Muscle layer of colon (tissue), 2 donors: ENCODE results near the gene MMRN1.

Source experiments
- H3K27ac ChIP-seq: one replicate; pipeline ENCODE4 v1.7.0; 2013; ENCODE audit warnings: low read depth, mild to moderate bottlenecking, low read length, moderate library complexity
- H3K27me3 ChIP-seq, 2 donors: one replicate each; pipeline ENCODE4 v1.7.0; 2013; ENCODE audit warnings: low read length in 2 of 2, mild to moderate bottlenecking in 2 of 2; ENCODE audit not compliant: insufficient read depth in 2 of 2, control insufficient read depth in 1 of 2
- H3K36me3 ChIP-seq: one replicate; pipeline ENCODE4 v1.7.0; 2013; ENCODE audit warnings: mild to moderate bottlenecking, low read length; ENCODE audit not compliant: insufficient read depth
- H3K4me1 ChIP-seq: one replicate; pipeline ENCODE4 v1.7.0; 2013; ENCODE audit warnings: mild to moderate bottlenecking, low read length; ENCODE audit not compliant: insufficient read depth
- H3K4me3 ChIP-seq, 2 donors: one replicate each; pipeline ENCODE4 v1.7.0; 2013; ENCODE audit warnings: low read length in 2 of 2, low read depth in 1 of 2, mild to moderate bottlenecking in 1 of 2, moderate library complexity in 1 of 2
- H3K9ac ChIP-seq: one replicate; pipeline ENCODE4 v1.7.0; 2013; ENCODE audit warnings: low read length
- H3K9me3 ChIP-seq: one replicate; pipeline ENCODE4 v1.7.0; 2013; ENCODE audit warnings: mild to moderate bottlenecking, low read length
- donor health status: abdominal sarcoma.
- donor health status: Adenocarcinoma of cecum.

The MMRN1 gene

GRCh38 chr4:89914609-89915550 is 20.2 kb downstream of the MMRN1 start:
- Histone ChIP-seq H3K36me3 (no peaks in the 10 kb centered on the region), H3K4me1 (no peaks in the 10 kb centered on the region), H3K9ac (no peak overlapping the region), H3K27me3 (no peaks in the 10 kb centered on the region), H3K4me3 (no peak overlapping the region), H3K9me3 (no peaks in the 10 kb centered on the region), H3K27ac (no peak overlapping the region)

- Histone ChIP-seq H3K9ac (no peak overlapping the region), H3K4me3 (no peak overlapping the region)
These were observed 21.3 kb downstream of the MMRN1 start for GRCh38 chr4:89915937-89916336.

GRCh38 chr4:89922848-89923416 is 28.3 kb downstream of the MMRN1 start:
- H3K9ac ChIP-seq: no peak overlapping the region
- no peak overlapping the region for H3K4me3 ChIP-seq
- H3K27ac ChIP-seq: no peak overlapping the region
- H3K36me3 ChIP-seq: no peaks in the 10 kb centered on the region
- no peaks in the 10 kb centered on the region for H3K27me3 ChIP-seq
- H3K4me1 ChIP-seq: no peaks in the 10 kb centered on the region
- H3K9me3 ChIP-seq: no peaks in the 10 kb centered on the region

More at GRCh38 chr4:89915937-89916336, 21.3 kb downstream of the MMRN1 start:
- Histone ChIP-seq H3K9me3 (no peaks in the 10 kb centered on the region), H3K27ac (no peak overlapping the region), H3K4me1 (no peaks in the 10 kb centered on the region), H3K27me3 (no peaks in the 10 kb centered on the region), H3K36me3 (no peaks in the 10 kb centered on the region)

- Histone ChIP-seq H3K27ac (no peak overlapping the region), H3K9ac (no peak overlapping the region), H3K9me3 (no peaks in the 10 kb centered on the region), H3K27me3 (no peaks in the 10 kb centered on the region), H3K4me1 (no peaks in the 10 kb centered on the region), H3K36me3 (no peaks in the 10 kb centered on the region), H3K4me3 (no peak overlapping the region)
These were observed 34.2 kb downstream of the MMRN1 start for GRCh38 chr4:89928838-89929237.

- Histone ChIP-seq H3K27ac (no peak overlapping the region), H3K9me3 (no peaks in the 10 kb centered on the region), H3K36me3 (no peaks in the 10 kb centered on the region), H3K27me3 (no peaks in the 10 kb centered on the region), H3K4me3 (no peak overlapping the region), H3K4me1 (no peaks in the 10 kb centered on the region), H3K9ac (no peak overlapping the region)
These were observed 34.9 kb downstream of the MMRN1 start for GRCh38 chr4:89929425-89930159.

- Histone ChIP-seq H3K36me3 (no peaks in the 10 kb centered on the region), H3K27me3 (no peaks in the 10 kb centered on the region), H3K27ac (no peak overlapping the region)
These were observed 44.9 kb downstream of the MMRN1 start for GRCh38 chr4:89939546-89939945.

GRCh38 chr4:89939994-89940393 is 45.3 kb downstream of the MMRN1 start:
- no peak overlapping the region for H3K4me3 ChIP-seq
- peaks cover 6% of the 10 kb centered on the region for H3K4me1 ChIP-seq
- no peak overlapping the region for H3K9ac ChIP-seq
- no peaks in the 10 kb centered on the region for H3K27me3 ChIP-seq
- H3K9me3 ChIP-seq: no peaks in the 10 kb centered on the region
- no peak overlapping the region for H3K27ac ChIP-seq
- H3K36me3 ChIP-seq: no peaks in the 10 kb centered on the region

More at GRCh38 chr4:89939546-89939945, 44.9 kb downstream of the MMRN1 start:
- peaks cover 6% of the 10 kb centered on the region for H3K4me1 ChIP-seq
- H3K9ac ChIP-seq: no peak overlapping the region
- no peaks in the 10 kb centered on the region for H3K9me3 ChIP-seq
- no peak overlapping the region for H3K4me3 ChIP-seq

GRCh38 chr4:89942811-89943210 is 48.2 kb downstream of the MMRN1 start:
- H3K27me3 ChIP-seq: no peaks in the 10 kb centered on the region
- no peaks in the 10 kb centered on the region for H3K9me3 ChIP-seq
- H3K27ac ChIP-seq: no peak overlapping the region
- no peak overlapping the region for H3K9ac ChIP-seq
- peaks cover 6% of the 10 kb centered on the region for H3K4me1 ChIP-seq
- no peak overlapping the region for H3K4me3 ChIP-seq
- H3K36me3 ChIP-seq: no peaks in the 10 kb centered on the region

GRCh38 chr4:89949782-89950387 is 55.2 kb downstream of the MMRN1 start:
- Histone ChIP-seq H3K27ac (no peak overlapping the region), H3K9ac (no peak overlapping the region), H3K9me3 (no peaks in the 10 kb centered on the region), H3K4me1 (no peaks in the 10 kb centered on the region), H3K4me3 (no peak overlapping the region), H3K27me3 (no peaks in the 10 kb centered on the region), H3K36me3 (no peaks in the 10 kb centered on the region)

- Histone ChIP-seq H3K27me3 (no peaks in the 10 kb centered on the region), H3K9ac (no peak overlapping the region), H3K27ac (no peak overlapping the region), H3K4me1 (no peaks in the 10 kb centered on the region), H3K36me3 (no peaks in the 10 kb centered on the region), H3K4me3 (no peak overlapping the region), H3K9me3 (no peaks in the 10 kb centered on the region)
These were observed 57.8 kb downstream of the MMRN1 start for GRCh38 chr4:89952458-89952857.
